GM18502 (cell line): ENCODE results near the gene ASIC5.
"Not testable (repeated sequence)": the region's sequence is repeated elsewhere in the genome, so short reads cannot be mapped to it uniquely, and the experiment has no call there.

Experiments
- ATAC-seq: cut with Tn5 transposase; IDR thresholded peaks from one replicate; pipeline ENCODE4 v1.9.1; 2021; ENCODE audit warnings: mild to moderate bottlenecking; ENCODE audit not compliant: unreplicated experiment, poor library complexity

ASIC5 gene

GRCh38 chr4:155866177-155866576, at the start of gene ASIC5:
Gene ASIC5 (minus strand): TSS chr4:155866277. CDS start chr4:155866226, 51 bp downstream.
- ATAC-seq, result no peak

- no peak for ATAC-seq
Measured at GRCh38 chr4:155914782-155915181, 48.7 kb upstream of the ASIC5 start.

- ATAC-seq, result no peak
Measured at GRCh38 chr4:155911905-155912304, 45.8 kb upstream of the ASIC5 start.

GRCh38 chr4:155909615-155910226, 43.6 kb upstream of the ASIC5 start:
- ATAC-seq, result no peak

- peak; percentile 72 for ATAC-seq
Measured at GRCh38 chr4:155908187-155909139, 42.4 kb upstream of the ASIC5 start.

GRCh38 chr4:155907556-155907955, 41.5 kb upstream of the ASIC5 start:
- no peak for ATAC-seq

- no peak for ATAC-seq
Measured at GRCh38 chr4:155906554-155907247, 40.6 kb upstream of the ASIC5 start.

- no peak for ATAC-seq
Measured at GRCh38 chr4:155904331-155904730, 38.3 kb upstream of the ASIC5 start.

GRCh38 chr4:155903453-155903852, 37.4 kb upstream of the ASIC5 start, which contains the start of gene TDO2:
Gene TDO2 (plus strand): TSS chr4:155903696. CDS start chr4:155903759, 63 bp downstream.
- no peak for ATAC-seq

- no peak for ATAC-seq
Measured at GRCh38 chr4:155901013-155901412, 34.9 kb upstream of the ASIC5 start.

- ATAC-seq, result no peak
Measured at GRCh38 chr4:155900381-155900780, 34.3 kb upstream of the ASIC5 start.

- no peak for ATAC-seq
Measured at GRCh38 chr4:155899891-155900290, 33.8 kb upstream of the ASIC5 start.

- not testable (repeated sequence) for ATAC-seq
Measured at GRCh38 chr4:155898371-155898770, 32.3 kb upstream of the ASIC5 start.

- no peak for ATAC-seq
Measured at GRCh38 chr4:155891058-155891457, 25.0 kb upstream of the ASIC5 start.

GRCh38 chr4:155889946-155890345, 23.9 kb upstream of the ASIC5 start:
- no peak for ATAC-seq

GRCh38 chr4:155889031-155889793, 23.1 kb upstream of the ASIC5 start:
- ATAC-seq, result peak; percentile 71

GRCh38 chr4:155887847-155888570, 21.9 kb upstream of the ASIC5 start:
- no peak for ATAC-seq

- ATAC-seq, result no peak
Measured at GRCh38 chr4:155887045-155887444, 21.0 kb upstream of the ASIC5 start.

GRCh38 chr4:155885666-155886065, 19.6 kb upstream of the ASIC5 start:
- no peak for ATAC-seq
